ENCODE measurements around the gene LYG2.
"Not testable (repeated sequence)": the region's sequence is repeated elsewhere in the genome, so short reads cannot be mapped to it uniquely, and the experiment has no call there.

The LYG2 gene

GRCh38 chr2:99200076-99200800 is 55.2 kb downstream of the LYG2 start:
- DNase-seq: no peak

- no peak for DNase-seq
These were observed 57.2 kb downstream of the LYG2 start for GRCh38 chr2:99198103-99198841.

GRCh38 chr2:99192364-99192763 is 63.1 kb downstream of the LYG2 start:
- not testable (repeated sequence) for DNase-seq
